HG03066 (cell line): ENCODE measurements around the gene SCAMP1.
A peak's percentile ranks its signal among the peaks of the same experiment; 100 is the strongest.

Experiments used
- ATAC-seq: cut with Tn5 transposase; IDR thresholded peaks from one replicate; pipeline ENCODE4 v1.9.1; 2021; ENCODE audit warnings: low read depth; ENCODE audit not compliant: unreplicated experiment

The SCAMP1 gene

DNA sequence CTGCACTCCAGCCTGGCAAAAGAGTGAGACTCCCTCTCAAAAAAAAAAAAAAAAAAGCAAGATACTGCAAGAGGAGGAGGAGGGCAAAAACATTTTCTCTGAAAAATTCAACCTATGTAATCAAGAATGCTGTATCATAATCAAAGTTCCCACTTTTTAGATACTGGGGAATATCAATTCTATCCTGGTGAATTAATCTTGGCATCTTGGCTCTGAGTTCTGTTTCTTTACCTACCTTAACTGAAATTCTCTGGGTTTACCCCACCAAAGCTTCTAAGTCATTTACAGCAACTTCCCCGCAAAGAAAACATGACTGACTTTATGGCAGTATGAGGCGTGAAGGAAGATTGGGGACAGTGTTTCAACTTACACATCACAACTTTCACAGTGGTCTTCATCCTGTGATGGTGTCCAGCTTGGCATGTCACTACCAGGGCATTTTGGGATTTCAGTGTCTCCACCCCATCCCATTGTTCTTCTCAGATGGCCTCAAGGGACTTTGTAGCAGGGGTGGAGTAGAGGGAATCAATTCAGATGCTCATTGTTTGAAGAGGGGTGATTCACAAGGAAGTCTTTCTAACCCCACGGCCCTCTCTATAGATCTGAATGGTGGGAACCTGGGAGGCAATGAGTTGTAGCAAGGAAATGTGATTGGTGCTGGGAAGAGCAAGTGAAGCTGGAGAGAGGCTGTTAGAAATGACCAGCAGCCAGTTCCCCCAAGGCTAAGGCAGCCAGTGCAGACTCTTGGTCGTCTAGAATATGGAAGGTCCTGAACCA, 130.5 kb downstream of the SCAMP1 start:
- ATAC-seq = no peak

DNA sequence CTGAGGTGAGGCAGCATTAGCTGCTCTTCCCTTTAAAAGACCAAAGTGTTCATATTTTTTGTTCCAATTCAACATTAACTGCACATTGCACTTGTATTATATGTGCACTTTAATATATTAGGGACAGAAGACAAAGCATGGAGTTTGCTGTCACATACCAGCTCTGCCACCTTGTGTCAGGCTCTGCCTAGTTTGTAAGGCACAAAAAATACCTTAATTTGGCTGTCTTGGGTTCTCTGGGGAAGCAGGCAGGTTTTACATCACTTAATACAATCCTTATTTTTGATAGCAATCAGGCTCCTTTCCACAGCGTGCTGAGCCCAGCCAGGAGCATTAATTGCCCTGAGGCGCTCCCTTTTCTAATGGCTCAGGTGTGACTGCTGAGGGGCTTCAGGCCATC, 131.8 kb downstream of the SCAMP1 start:
- ATAC-seq = no peak

DNA sequence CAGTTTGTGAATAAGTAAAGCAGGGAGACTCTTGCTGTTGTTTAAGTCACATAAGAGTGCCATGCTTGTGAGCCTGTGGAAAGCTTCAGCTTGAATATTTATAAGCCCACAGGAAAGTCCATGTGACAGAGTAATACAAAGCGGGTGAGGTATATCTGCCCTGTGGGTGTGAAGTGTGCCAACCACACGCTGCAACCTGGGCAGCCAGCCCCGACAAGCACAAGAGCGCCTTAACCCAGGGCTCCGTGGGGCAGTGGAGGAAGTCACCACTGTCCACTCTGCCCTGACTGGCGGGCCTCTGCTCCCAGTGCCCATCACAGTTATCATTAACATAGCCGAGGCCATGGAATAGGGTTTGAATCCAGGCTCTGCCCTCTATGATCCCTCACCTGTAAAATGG, 132.2 kb downstream of the SCAMP1 start:
- no peak for ATAC-seq

DNA sequence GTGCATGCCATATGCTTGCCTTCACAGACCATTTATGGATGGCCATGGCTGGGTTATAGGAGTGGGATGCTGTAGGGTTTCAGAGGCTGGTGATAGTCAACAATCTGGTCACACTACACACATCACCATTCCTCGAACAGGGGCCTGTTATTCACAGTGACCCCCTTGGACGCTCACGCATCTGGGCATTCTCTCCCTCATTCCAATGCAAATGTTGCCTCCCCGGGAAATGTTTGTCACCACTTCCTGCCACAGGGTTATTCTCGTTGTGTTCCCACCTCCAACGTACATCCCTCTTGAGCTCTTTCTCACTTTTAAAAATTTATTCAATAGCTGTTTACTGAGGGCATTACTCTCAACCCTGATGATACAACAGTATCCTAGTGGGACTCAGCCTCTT, 135.4 kb downstream of the SCAMP1 start:
- ATAC-seq = no peak

DNA sequence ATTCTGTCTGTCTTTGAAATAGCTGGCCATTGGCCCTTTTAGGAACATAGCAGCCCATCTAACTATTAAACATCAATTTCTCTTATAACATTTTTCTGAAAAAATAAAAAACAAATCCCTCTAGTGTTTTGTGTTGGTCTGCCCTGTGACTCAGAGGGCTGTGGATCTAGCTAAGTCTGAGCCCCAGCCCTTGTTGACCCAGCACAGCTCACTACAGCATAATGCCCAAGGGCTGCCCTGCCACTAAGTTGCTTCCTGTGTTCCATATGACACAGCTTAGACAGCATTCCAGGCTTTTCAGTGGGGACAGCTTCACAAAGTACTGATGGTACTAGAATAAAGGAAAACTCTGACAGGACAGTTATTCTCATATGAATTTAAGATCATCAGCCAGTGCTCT, 136.0 kb downstream of the SCAMP1 start:
- no peak for ATAC-seq

DNA sequence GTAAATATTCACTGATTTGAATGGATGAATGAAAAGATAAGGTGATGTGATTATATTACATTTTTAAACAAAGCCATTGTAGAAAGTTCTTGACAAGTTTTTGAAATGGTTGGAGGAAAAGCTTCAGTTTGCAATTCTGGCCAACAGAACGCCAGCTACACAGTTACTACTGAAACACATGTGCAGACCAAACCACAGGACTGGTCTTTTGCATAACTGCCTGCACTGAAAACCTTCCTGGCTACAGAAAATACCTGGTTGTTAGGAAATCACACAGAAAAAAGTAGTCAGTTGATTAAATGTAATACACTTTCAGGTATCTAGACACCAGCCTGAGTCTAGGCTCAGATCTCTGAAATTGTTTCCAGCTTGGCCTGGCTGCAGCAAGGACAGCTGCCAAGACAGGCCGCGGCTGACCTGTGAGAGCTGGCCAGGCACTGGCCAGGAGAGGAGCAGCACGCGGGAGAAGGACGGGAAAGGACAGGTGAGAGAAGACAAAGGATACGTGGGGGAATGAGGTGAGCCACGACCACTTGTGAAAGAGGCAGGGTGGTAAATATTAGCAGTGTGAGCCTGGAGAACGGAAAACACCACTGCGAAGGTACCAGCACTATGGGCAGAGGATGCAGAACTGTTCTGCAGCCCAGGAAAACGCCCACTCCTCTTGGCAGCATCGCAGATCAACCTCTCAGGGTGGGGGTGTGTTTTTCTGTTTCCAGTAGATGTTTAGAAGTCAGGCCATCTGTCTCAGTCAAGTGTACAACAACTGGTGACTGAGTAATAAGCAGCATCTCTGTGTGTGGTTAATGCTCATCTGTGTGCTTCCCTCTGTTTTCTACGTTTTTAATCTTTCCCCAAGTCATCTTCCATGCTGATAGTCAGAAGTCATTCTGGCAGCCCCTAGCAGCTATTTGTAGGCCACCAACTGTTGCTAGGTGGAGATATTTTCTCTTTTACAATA, 137.4 kb downstream of the SCAMP1 start:
- ATAC-seq = peak; percentile 59

DNA sequence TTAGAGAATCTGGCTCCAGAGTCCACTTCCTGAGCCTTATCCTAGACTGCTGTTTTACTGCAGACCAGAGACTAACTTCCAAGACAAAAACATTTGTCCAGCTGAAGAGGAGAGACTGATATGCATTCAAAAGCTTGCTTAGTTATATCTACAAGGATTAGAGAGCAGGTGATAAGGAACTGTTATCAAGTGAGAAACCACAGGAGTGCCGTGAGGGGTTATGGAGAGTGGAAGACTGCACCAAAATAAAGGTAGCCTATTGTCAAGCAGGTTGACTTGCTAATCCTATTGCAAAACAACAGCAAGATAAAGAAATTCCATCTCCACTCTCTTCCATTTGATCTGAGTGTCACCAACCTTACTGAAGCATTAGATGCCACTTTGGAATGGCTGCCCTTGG, 139.1 kb downstream of the SCAMP1 start:
- no peak for ATAC-seq

DNA sequence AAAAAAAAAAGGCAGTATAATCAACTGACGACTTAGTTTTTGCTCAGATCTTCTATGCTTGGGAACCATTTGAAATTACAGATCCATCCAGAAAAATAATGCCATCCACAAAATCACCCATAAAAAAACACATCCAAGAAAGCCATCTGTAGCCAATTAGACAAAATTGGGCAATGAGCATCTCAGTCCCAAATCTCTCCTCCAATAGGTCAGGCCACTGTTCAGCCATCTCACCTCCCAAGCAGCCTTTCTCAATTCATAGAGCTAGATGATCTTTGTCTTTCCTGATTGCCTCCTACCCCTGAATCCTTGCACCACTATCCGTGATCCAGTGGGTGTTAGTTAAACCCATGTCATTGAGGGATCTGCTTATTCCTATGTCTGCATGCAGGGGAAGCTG, 139.6 kb downstream of the SCAMP1 start:
- ATAC-seq = no peak

DNA sequence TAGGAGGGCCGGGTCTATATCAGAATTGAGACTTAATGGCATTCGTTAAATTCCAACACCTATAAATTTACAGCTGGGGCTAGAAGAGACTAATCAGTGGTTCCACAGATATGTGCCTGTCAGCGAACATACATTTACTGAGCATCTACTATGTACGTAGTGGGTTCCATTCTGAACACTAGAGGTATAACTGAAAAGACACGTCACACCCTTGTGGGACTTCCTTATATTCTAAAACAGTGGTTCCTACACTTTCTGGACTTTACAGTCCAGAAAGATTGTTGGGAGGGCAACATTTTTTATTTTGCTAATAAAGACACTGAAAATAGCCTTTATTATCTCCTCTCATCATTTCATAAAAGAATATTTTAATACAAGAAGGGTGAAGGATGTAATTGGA, 140.5 kb downstream of the SCAMP1 start:
- ATAC-seq = no peak

DNA sequence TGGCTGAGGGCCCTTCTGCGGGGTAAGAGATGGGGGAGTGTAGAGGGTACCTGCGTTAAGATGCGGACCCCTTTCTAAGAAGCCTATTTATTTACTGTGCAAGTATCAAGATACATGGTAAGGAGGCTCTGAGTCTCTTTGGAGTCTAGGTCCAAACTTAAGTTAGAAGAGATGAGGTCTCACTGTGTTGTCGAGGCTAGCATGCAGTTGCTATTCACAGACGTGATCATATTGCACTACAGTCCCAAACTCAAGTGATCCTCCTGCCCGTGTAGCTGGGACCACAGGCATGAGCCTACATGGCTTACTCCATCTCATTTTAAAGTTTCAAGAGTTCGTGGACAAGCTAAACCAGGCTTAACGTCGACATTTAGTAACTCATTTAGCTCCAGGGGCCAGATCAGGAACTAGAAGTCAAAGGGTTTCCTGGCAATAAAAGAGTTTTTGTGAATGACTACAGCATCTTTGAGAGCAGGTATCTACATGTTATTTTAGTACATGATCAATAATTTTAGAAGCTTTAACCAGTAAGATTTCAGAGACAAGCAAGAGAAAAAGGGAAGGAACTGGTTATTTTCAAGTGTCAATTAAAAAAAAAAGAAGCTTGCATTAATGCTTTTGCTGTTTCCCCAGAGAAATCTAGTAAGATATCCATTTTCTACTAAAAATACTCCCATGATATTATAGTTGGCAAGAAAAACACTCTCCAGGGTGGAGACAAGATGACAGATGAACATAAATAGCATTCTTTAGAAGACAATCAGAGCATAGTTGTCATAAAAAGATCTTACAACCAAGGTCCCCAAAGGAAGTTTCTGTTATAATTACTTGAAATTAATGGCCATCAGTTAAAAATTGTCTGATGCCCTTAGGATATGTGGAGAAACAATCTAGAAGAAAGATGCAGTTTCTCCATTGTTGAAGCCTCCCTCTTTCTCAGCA, 141.3 kb downstream of the SCAMP1 start:
- ATAC-seq = no peak

DNA sequence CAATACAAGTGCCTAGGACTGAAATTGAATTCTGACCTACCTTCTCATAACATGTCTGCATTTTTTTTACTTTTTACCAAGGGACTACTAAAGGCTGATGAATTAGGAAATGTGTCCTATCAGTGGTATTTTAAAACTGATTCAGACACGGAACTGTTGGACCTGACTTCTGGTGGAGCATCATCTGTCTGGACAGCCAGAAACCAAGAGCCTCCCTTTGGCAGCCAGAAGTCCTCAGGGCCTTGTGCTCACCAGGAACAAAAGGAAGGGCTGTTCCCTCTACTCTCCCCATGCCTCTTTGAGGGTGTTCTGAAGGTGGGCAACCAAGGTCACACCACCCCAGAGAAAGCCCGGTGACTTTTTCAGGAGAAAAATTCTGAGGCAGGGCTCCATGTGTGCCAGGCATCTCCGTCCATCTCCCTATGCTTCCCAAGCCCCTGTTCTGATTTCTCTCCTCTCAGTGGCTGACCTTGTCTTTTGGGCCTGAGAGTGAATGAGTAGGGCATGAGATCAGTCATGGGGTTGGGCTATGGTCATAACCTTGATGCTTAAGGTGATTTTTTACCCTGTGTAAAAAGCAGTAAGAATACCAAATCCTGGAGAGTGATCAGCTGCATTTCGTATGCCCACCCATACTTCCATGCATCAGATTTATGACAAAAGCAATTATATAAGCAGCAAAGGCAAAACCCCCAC, 143.7 kb downstream of the SCAMP1 start:
- no peak for ATAC-seq

DNA sequence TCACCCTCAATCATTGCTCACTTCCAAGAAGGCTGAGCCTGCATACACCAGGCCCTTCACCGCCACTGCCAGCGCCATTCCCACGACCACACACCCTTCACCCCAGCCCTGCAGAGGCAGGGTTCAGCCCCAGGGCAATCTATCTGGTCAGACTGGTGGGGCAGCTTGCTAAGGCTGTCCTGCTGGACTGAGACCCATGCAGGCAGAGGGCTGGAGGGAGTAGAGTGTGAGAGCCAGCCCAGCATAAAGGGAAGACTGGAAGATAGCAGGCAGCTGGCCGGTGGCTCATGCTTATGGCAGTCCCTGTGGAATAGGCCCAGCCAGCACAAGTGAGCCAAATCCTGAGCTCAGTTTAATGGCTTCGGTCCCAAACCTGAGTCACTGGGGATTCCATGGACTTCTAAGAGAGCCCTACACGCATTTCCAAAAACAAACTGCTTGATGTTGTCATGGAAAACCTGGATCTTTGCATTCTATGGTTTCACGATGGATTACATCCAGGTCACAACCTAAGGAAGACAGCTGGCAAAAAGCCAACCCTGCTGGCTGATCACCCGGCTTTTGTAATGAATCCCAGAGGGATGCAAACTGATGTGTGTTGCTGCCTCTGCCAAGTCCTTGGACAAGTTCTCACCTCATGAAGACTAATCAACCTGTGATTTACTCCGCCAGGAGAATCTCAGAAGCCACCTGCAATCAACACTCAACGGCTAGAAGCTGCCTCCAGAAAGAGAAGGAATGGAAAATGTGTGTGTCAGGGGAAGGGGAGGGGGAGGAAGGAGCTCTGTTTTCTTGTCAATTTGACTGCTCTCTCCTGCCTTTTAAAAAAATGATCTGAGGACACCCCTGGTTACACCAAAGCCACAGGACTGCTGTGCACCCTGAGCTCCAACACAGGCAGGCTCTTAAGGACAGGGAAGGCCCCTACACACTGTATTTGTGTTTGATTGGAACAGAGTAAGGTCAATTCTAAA, 144.6 kb downstream of the SCAMP1 start:
- no peak for ATAC-seq

DNA sequence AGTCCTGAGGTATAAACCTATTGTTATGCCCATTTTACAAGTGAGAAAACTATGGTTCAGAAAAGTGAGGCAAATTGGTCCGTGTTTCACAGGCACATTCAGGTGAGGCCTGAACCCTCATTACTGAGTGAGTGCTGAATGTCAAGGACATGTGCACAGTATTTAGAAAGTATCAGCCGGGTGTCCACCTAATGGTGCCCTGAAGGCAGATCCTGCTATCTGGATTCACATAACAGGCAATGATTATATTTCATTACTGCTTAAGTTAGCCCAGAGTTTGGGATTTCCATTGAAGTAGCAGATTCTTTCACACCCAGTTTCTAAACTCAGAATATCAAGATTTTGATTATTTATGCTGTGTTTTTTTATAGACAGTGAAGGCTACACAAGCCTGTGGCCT, 145.4 kb downstream of the SCAMP1 start:
- ATAC-seq = no peak

DNA sequence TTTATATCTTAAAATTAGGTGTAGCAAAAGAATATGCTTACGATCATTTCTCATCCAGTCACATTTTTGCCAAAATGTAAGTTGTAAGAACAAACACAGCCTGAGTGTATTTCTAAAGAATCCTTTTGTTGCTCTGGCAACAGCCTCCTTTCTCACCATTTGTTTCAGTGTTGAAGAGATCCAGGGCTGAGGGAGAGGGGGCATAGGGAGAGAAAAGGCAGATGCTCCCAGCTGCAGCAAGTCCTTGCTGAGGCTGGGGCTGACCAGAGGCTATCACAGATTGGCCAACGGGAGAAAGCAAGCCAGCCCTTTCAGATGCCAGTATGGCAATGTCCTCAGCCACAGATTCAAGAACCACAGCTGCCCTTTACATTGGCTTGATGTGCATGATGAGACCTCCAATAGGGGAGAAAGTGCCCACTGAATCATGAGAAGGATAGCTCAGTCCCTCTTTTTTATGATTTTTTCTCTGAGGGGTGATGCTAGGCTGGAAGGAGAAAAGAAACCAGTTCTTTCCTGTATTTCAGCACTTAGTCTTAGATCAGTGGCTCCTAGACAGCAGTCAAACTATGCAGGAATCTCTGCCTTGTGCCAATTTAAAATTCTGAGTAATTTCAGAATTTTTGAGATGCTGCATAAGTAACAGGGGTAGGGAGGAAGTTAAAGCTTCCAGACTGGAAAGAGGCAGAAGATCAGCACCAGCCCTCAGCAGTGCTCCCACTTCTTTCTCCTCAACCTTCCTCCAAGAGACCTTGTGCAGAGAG, 146.0 kb downstream of the SCAMP1 start:
- ATAC-seq = no peak

DNA sequence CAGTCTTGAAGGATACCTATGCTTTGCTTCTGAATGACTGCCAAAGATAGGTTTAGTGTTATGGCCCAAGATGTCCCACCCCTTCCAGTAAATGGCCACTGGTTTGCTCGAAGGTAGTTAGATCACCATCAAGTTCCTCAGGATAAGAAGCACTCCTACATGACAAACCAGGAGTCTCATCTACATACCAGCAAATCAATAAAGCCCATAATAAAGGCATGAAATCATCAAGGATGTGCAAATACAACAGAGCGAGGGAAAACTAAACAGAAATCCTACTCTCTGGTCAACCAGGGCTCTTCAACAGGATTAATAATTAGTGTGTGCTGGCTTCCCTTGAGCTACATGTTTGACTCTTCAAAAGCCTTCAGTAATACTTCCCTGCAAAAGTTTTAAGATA, 147.1 kb downstream of the SCAMP1 start:
- ATAC-seq = no peak

DNA sequence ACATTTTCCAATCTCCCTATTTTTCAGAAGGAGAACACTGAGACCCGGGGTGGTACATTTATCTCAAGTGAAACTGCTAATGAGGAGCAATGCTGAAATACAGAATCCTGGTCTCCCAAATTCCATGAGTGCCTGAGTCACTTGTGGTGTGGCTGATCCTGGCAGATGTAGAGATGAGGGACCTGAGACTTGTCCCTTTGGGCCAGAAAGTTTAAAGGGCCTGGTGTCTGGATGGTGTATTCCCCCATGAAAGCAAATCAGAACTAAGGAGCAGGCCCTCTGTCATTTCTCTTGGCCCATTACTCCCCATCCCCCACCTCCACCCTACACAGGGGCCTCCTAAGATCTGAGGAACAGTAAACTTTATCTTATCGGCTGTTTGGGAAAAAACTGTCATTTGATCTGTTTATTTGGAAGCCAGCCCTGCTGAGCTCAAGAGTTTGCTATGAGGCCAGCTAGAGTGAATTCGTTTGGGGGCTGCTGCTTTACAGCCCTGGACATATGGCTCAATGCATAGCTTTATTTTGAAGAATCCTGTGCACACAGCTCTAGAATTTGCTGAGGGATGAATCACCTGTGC, 147.9 kb downstream of the SCAMP1 start:
- no peak for ATAC-seq

DNA sequence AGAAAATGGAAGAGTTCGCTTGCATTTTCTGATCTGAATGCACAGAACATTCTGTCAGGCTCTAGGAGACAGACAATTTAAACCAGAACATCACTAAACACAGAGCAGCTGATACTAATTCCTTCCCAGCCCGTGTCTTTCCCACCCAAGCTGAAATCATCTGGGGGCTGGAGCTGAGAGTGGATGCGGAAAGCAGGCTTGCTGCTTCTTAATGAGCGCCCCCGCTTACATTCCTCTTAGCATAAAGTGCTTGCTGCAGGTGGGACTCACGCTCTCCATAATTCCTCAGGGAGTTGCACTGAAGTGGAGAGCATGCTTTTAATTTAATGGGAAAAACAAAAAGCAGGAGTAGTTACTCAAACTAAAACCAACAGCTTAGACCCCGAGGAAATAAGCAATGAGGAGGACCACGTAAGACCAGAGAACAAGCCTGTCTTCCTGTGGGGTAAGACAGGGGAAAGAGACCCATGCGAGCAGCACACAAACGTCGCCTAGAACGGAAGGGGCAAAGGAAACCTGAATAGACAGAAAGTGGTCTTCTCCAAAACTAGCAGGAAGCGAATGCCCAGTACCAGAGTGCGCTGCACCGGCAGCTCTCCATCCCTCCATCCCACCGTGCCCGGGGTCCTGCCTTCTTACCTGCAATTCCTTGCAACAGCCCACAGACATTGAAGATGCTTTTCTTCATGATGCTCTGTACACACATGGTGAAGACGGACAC, 148.9 kb downstream of the SCAMP1 start:
- peak; percentile 10 for ATAC-seq
